HG02678 (cell line): ENCODE measurements around the gene SIL1.
A peak's percentile ranks its signal among the peaks of the same experiment; 100 is the strongest.
"Not testable (repeated sequence)": the region's sequence is repeated elsewhere in the genome, so short reads cannot be mapped to it uniquely, and the experiment has no call there.

Experiments
- ATAC-seq: cut with Tn5 transposase; IDR thresholded peaks from one replicate; pipeline ENCODE4 v1.9.1; 2021; ENCODE audit warnings: mild to moderate bottlenecking, moderate library complexity; ENCODE audit not compliant: unreplicated experiment

SIL1 gene

GRCh38 chr5:139205124-139205523, 7.0 kb upstream of the SIL1 start:
- ATAC-seq, result no peak

DNA sequence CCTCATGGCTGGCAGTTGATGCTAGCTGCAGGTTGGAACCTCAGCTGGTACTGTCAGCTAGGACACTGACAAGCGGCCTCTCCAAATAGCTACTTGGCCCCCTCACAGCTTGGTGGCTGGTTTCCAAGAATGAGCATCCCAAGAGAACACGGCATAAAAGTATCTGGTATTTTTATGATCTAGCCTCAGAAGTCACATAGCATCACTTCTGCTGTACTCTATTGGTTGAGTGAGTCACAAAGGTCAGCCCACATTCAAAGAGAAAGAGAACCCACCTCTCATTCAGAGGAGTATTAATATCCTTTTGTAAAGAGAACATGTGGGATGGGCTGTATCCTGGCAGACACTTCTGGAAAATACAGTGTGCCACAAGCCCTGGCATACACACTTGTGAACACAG, 6.0 kb upstream of the SIL1 start:
- no peak for ATAC-seq

DNA sequence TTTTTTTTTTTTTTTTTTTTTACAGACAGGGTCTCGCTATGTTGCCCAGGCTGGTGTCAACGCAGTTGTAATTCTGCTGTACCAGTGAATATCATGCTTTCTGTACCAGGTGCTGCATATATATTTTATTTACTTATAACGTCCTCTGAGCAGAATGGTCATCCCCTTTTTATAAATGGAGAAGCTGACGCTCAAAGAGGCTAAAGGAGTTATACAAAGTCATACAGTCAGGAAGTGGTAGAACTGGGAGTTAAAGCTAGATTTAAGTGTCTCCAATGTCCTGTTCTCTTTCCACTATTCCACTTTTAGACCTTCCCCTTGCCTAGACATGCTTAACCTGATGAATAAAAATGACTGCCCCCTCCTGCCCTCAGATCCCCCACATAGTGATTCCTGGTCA, 1.2 kb upstream of the SIL1 start:
- ATAC-seq, result no peak

GRCh38 chr5:139196296-139196956, 1.7 kb downstream of the SIL1 start:
- no peak for ATAC-seq

GRCh38 chr5:139194486-139194885, 3.7 kb downstream of the SIL1 start:
- no peak for ATAC-seq

GRCh38 chr5:139193928-139194327, 4.2 kb downstream of the SIL1 start:
- no peak for ATAC-seq

DNA sequence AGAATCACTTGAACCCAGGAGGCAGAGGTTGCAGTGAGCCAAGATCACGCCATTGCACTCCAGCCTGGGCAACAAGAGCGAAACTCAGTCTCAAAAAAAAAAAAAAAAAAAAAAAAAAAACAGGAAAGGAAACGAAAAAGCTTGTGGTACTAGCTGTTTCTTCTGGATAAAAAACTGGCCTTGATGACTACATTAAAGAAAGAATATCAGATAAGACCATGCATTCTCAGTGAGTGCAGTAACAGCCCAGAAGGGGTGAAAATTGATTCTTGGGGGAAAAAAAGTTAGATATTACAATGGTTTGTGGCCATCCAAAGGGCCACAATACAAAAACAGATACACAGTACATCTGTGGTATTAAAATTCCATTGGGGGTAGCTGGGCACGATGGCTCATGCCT, 5.3 kb downstream of the SIL1 start:
- ATAC-seq, result not testable (repeated sequence)

GRCh38 chr5:139191954-139192353, 6.2 kb downstream of the SIL1 start:
- ATAC-seq, result not testable (repeated sequence)

GRCh38 chr5:139190125-139190524, 8.0 kb downstream of the SIL1 start:
- ATAC-seq, result no peak

DNA sequence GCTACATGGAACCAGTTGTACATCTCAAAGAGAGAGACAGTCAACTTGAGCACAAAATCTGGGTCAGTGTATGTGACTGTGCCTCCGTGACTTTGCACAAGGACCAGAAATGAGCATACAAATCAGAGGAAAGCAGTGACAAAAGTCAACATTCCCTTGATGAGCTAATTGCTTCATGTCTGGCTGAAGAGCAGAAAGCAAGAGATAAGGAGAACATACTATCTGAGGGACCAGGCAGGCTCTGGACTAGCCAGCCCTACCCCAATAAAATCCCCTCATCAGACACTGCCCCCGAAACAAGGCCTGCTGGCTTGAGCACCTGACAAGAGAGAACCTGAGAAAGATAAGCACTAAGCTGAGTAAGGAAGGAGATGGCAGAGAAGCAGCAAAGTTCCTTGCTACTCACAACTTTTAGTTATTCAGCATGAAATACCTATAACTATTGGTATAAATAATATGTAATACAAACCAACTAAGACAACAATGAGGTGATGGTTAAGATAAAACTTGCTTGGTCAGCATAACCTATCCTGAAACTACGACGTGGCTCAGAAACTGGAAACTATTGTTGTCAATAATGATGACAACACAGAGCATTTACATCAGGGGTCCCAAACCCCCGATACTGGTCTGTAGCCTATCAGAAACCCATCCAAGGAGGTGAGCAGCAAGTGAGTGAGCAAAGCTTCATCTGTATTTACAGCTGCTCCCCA, 9.5 kb downstream of the SIL1 start:
- ATAC-seq, result no peak

GRCh38 chr5:139186752-139187326, 11.3 kb downstream of the SIL1 start:
- no peak for ATAC-seq

GRCh38 chr5:139186261-139186660, 11.9 kb downstream of the SIL1 start:
- ATAC-seq, result no peak

DNA sequence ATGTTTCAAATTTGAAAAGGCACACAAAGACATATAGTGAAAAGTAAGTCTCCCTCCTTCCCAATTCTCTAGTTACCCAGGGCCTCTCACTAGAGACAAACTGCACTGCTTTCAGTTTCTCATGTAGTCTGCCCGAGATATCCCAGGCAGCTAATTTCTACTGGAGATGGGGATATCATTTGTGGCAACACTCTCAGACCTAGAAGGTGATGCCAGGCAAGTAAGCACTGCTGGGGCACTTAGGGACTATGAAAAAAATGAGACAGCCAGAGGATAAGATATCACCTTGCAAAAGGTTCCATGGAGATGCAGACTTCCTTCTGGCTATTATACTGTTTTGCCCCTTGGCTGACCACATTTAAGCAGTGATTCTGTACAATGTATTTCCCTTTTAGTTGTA, 12.6 kb downstream of the SIL1 start:
- ATAC-seq, result no peak

DNA sequence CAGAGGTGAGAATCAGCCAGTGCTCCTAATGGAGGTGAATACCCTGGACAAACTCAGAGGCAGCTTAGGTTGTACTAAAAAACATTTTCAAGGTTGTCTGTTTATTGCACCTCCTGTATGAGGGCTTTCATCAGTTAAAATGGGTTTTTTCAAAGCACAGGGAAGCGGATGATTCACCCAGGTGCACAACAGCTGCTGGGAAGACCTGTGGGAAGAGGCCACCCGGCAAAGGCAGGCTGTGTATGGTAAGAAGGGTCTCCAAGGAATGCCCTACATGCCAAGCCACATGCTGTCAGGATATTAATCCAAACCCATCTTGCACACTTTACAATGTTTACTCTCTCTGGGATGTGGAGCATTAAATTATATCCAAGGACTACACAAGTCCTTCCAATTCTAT, 14.7 kb downstream of the SIL1 start:
- no peak for ATAC-seq

GRCh38 chr5:139182528-139183296, 15.5 kb downstream of the SIL1 start:
- ATAC-seq, result peak; percentile 40

- ATAC-seq, result no peak
These were observed 16.2 kb downstream of the SIL1 start for GRCh38 chr5:139181835-139182452.

DNA sequence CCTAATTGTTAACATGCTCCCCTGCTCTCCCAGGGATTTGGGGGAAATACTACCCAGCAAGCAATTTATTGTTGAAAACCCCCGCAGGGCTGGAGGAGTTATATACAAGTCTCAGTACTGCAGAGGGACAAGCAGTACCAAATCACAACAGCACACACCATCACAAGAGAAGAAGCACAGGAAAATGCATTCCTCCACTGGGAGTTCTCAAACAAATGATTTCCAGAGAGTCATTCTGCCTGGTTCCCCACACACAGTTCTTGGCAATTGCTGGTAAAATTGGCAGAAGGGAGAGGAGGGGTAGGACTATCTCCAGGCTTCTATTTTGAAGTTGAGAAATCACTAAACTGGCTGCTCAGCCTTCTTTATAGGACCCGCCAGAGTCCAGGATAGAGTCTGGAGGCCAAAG, 16.8 kb downstream of the SIL1 start:
- ATAC-seq, result no peak

GRCh38 chr5:139180850-139181249, 17.3 kb downstream of the SIL1 start:
- ATAC-seq, result no peak

DNA sequence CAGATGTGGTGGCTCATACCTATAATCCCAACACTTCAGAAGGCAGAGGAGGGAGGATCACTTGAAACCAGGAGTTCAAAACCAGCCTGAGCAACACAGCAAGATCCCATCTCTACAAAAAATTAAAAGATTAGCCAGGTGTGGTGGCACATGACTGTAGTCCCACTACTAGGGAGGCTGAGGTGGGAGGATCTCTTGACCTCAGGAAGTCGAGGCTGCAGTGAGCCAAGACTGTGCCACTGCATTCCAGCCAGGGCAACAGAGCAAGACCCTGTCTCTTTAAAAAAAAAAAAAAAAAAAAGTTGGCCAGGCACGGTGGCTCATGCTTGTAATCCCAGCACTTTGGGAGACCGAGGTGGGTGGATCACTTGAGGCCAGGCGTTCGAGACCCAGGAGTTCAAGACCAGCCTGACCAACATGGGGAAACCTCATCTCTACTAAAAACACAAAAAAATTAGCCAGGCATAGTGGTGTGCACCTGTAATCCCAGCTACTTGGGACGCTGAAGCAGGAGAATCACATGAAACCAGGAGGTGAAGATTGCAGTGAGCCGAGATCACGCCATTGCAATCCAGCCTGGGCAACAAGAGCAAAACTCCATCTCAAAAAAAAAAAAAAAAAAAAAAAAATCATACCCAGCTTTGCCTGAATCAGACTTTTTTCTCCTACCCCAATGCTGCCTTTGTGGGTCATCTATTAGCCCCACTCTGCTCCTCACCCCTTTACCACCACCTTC, 18.2 kb downstream of the SIL1 start:
- not testable (repeated sequence) for ATAC-seq

DNA sequence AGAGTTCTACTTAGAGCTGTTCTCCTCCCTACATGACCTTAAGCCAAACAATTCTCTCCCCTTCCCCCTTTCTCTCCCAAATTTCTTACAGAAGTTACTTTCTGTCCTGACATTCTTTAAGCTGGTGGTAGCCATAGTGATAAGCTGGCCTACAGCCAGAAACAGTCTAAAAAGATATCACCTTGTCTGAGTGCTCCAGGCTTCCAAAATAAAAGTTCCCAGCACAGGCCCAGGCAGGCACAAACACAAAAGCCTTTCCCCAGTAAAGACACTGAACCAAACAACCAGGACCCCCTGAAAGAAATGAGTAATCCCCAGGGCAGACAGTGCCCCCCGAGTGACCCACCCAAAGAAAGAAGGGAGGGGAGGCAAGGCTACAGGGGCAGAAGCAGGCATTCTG, 19.2 kb downstream of the SIL1 start:
- no peak for ATAC-seq

DNA sequence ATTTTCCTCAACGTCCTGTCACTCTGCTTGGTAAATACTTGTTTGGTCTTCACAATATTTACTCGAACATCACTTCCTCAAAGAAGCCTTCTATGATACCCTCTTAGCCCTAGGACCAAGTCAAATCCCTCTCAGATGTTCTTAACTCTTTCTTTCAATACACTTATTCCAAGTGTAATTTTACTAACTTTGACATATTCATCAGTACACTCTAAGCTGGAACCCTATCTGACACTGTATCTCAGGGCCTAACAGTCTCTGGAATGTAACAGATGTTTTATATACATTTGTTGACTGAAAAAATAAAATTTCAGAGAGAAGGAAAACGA, 19.6 kb downstream of the SIL1 start:
- ATAC-seq, result no peak
